ENCODE measurements around the gene AATF.

AATF gene

DNA sequence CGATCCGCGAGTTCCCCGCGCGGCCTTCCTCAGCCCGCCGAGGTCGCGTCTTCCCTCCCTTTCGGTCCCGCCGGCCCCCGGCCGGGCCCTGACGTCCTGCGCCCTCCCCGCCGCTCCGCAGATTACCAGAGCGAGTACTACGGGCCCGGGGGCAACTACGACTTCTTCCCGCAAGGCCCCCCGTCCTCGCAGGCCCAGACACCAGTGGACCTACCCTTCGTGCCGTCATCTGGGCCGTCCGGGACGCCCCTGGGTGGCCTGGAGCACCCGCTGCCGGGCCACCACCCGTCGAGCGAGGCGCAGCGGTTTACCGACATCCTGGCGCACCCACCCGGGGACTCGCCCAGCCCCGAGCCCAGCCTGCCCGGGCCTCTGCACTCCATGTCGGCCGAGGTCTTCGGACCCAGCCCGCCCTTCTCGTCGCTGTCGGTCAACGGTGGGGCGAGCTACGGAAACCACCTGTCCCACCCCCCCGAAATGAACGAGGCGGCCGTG lies 6.1 kb upstream of the AATF start:
- DNase-seq: no peak

DNA sequence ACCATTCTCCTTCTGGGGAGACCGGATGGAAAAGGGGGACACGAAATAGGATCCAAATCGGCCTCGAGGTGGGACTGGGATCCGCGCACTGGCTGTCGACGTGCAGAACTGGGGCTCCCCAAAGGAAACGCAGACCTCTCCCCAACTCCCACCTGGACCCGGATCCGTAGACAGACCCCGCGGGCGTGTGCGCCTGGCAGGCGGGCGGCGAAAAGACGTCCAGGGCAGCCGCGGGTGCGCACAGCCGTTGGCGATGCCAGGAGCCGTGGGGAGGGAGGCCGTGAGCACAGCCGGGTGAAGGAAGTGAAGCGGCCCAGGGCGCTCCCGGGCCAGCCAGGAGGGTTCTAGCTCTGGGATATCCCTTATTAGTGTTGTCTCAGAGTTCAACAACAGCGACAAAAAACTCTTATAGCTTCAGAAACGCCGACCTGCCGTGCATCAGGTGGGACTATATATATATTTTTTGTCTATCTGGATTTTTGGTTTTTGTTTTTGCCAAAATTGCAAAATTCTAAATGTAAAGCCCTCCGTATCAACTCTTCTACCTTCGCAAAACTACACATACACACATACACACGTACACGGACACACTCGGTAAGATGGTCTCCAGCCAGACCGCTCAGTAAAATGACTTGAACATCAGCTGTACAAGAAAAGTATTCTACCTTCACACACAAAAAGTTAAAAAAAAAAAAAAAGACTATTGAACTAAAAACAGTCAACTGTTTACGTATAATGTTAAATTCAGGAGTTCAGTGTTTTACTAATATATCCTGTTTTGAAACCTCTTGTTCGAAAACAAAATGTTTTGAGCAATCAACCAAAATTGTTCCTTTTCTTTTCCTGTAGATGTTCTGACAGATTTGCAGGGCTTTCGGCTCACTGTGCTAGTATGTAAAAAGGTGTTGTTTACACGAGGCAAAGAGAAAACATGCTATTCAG lies 5.2 kb upstream of the AATF start:
- DNase-seq: no peak

- DNase-seq: no peak
Observed at GRCh38 chr17:36944553-36944952, 4.2 kb upstream of the AATF start.

DNA sequence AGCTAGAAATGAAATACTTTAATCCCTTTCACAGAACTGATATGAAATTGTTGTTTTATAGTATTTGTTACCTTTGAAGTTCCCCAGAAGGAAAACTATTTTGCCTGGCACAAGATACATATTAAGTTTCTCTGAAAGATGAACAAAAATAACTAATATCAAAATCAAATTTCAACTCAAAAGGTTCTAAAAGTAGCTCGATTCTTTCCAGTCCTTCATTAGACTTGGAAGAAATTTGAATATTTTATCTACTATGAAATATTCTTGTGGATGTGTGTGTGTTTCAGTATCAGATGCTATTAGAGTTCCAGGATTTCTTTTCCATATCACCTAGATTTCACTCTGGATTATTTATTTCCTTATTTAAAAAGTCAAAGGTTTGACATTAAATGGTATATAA lies 3.6 kb upstream of the AATF start:
- DNase-seq: no peak

DNA sequence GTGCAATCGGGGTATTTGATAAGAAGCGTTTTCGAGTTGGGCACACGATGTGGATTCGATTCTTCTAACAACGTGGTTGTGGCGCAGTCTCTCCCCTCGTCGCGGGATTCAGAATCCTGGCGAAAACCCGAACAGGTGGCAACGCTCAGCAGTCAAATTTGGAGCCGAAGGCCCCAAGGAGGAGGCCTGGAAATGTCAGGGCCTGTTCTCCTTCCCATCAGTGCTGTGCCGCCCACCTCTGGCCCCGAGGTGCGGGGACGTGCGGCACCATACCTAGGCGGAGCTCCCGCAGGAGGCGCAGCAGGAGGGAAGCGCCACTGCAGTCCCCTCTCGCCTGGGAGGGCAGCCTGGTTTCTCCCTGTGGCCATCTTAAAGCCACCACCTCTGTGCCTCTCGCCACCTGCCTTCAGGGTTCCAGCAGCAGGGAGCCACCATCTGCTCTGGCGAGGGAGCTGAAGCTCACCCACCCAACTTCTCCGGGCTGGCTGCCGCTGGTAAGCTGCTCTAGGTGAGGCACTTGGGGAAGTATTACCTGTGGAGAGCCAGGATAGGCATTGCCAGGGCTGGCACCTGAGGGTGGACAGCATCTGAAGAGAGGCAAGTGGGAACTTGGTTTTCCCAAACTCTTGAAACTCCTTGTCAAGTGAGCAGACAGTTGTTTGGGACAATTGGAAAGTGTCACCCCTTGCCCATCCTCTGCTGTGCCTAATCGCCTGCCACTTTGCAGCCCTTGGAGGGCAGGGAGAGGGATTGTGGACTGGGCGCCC lies 2.6 kb upstream of the AATF start:
- DNase-seq: no peak

DNA sequence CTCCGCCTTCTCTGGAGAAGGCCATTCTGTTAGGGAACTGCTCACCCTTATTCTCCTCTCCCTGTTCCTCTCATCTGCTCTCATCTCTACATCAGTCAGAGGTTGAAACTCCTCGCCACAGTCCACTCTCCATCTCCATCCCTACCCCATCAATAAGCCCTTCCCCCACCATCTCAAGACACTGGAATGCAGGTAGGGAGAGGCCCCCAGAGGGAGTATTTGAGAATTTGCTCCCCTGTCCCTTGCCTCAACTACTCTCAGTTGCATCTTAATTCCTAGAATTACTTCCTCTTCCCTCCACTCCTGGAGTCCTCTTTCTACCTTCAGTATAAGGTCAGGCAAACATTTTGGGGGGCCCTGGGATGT lies 2.0 kb upstream of the AATF start:
- no peak for DNase-seq

DNA sequence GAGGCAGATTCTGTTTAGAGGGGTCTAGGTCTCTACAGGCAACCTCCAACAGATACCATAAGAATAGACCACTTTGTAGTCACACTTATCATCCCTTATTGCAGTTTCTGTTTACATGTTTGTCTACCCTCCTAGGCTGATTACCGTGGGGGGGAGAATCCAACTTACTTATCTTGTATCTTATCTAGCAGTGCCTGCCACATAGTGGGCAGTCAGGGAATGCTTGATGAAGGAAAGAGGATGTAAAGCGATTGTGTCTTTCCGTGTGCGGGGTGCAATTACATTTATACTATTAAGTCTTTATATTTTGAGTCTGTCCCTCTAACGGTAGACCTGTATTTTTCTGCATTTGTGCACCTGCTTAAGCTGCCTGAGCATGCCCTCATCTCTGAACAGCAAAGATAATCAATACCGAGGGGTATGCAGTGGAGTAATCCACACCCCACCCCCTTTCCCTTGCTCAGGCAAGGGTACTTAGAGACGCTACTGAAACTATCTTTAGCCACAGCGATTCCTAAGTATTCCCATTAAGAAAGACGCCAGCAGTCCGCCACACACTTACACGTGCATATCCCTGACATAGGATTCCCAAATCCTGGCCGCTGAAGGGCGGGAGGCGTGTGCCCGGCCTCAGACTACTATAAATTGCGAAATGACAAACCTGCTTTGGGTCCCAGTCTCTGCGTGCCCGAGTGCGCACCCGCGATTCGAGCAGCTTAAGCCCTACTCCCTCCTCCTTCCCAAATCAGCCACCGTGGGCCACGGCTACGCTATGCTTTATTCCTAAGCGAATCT lies 635 bp upstream of the AATF start:
- DNase-seq: no peak

GRCh38 chr17:36949461-36949927 lies 740 bp downstream of the AATF start:
- DNase-seq: no peak

DNA sequence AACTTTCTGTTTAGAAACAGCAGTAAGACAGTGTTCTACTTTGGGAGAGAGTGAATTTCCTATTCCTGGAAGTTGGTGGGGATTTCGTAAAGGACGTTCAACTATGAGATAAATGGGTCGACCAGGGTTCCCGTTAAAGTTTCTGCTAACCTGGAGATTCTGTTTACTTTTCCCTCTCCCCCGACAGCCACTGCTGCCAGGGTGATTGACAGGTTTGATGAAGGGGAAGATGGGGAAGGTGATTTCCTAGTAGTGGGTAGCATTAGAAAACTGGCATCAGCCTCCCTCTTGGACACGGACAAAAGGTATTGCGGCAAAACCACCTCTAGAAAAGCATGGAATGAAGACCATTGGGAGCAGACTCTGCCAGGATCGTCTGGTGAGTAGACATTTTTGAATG lies 1.3 kb downstream of the AATF start:
- no peak for DNase-seq

DNA sequence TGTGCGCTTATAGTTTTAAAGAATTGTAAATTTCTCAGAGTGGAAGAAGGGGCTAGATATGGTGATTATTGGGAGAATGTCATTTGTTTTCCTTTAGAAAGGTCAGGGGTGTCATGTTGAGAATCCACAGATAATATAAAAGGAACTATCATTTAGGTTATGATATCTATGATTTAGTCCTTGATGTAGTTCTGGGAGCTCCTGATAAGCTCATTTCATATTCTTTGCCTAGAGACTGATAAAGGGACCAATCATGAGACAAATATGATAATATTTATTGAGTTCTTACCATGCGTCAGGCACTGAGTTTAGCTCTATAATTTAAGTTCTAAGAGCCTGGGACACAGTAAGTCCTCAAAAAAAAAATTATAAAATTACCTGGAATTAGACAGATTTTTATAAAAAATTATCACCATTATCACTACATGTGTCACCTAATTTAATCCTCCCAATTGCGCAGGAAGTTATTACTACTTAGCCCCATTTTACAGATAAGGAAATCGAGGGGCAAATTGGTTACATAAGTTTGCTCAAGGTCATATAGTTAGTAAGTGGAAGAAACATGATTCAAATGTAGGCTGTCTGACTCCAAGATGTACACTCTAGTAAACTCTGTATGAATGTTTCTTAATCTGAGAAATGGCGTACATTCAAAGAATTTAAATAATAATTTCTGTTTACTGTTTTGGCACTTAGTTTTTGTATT lies 2.5 kb downstream of the AATF start:
- no peak for DNase-seq

DNA sequence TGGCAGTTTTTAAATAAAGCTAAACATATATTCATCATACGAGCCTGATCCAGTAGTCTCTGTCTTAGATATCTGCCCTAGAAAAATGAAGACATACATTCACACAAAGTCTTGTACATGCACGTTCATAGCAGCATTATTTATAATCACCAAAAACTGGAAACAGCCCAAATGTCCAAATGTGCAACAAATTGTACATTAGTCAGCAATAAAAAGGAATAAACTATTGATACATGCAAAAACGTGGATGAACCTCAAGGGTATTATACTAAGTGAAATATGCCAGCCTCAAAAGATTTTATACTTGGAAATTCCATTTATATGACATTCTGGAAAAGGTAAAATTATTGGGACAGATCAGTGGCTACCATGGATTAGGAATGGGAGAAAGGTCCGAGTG lies 22.8 kb downstream of the AATF start:
- DNase-seq: no peak

GRCh38 chr17:36972186-36972700 lies 23.5 kb downstream of the AATF start:
- no peak for DNase-seq

DNA sequence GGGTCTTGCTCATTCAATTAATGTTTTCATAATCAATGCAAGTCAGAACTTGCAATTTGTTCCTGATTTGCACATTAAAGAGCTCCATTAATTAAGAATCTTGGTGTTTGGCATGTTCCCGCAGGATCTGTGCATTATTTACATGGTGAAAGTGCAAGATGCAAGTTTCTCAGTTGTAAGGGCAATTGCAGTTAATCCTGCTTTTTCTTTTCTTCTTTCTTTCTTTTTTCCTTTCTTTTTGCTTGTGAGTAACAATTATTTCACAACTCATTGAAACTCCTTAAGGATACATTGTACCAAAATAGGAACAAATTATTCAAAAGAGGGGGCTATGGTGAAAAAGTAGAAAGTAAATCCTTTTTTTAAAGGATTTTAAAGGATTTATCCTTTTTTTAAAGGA lies 24.2 kb downstream of the AATF start:
- DNase-seq: no peak

GRCh38 chr17:36975922-36976515 lies 27.3 kb downstream of the AATF start:
- DNase-seq: no peak

DNA sequence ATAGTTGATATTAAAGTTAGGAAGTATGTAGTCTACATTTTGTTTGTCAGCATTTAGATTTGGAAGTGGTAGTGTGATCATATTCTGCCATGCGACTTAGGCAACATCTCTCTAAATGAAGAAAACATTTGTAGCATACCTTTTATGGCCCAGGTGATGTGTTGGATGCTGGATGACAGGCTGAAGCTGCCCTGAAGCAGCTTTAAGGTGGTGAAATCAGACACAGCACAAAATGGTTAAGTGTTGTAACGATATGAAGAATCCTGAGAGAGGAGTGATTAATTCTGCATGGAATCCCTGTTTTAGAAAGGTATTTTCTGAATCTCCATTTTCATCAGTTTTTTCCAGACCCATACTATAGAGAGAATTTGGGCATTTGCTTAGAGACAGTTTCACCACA lies 28.3 kb downstream of the AATF start:
- no peak for DNase-seq

DNA sequence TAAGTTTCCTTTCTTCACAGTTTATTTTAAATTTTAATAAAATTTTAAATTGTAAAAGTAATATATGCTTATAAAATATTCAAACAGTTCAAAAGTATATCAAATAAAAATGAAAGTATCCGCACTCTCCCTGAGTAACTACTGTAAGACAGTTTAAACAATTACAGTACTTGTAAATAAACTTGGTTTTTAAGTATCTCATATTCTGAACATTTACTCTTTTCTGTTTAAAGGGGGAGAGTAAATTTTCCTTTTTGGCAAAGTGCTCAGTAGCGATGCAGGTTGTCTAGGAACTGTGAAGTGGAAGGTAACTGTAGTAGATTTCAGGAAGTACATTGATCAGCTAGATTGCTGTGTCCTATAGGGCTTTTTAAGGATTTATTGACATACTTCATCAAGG lies 28.8 kb downstream of the AATF start:
- DNase-seq: no peak

DNA sequence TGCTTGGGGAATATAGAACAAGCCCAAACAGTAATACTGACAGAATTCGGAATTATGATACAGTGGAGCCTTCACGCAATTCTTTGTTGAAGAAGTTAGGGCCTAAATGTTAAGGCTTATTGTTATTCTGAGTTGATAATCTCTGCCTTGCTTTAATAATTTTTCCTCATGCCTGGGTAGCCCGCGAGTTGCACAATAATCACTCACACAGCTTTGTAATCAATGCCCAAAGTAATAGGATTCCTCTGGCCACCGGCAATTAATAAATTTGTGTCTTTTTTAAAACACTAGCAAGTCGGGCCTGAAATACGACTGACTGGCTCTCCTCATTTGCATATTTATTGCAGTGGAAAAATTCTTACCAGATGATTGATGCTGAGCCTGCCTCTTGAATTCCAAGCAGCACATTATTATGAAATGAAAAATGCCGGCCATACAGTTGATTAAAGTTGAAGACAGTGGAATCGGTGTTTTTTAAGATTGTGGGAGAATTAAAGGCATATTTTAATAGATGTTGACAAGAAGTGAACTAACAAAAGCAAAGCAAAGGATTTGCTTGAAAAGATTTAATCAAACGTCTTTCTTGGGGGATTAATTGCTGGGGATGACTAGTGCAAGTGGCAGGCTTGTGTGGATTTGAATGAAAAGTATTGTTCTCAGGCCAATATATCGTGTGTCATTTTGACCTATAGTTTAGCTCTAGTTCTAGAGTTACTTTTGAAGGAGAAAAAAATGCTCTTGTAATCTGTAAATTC lies 30.2 kb downstream of the AATF start:
- no peak for DNase-seq

DNA sequence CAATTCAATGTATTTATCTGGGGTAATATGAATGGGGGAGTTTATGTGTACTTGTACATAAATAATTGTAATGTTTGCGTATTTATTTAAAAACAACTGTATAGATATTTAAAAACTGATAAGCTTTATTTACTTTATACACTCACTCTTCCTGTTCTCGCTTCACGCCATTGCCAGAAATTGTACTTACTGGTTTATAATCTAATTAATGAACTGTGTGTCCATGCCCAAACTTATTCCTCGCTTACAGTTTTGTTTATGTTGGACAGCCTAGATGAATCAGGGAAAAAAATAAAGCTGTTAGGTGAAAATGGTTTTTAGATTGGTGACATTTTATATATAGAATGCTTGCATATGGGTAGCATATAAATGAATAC lies 30.8 kb downstream of the AATF start:
- no peak for DNase-seq

DNA sequence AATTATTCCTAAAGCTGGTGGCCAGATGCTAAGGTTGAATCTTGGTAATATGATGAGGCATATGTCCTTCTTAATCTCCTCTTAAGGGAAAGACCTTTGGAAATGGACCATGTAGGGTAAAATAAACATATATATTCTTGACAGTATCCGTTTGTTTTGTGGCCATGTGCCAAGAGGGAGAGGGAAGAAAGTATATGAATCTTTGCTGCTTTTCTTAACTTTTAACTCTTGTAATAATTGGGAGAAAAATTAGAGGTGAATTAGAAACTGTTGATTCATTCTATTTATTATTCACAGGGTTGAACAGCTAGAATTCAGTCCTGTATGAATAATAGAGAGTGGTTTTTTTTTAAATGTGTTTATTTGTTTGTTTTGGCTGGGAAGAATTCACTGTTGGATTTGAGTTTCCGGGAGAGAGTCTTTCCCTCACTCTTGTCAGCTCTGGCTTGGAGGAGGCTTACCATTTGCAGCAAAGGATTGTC lies 31.6 kb downstream of the AATF start:
- no peak for DNase-seq

DNA sequence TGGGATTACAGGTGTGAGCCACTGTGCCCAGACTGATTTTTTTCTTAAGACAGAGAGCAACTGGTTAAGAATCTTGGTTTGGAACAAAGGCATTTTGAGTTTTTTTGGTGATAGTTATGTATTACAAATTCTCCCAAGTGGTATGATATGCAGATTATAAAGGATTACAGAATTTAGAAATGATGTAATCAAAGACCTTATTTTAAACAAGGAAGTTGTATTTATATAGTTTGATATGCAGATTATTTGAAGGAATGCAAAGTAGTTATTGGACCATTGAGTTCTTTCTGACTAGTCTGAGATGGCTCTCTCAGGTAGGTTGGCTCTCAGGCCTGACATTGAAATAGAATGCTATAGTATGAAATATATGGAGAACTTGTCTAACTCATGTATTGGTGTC lies 34.9 kb downstream of the AATF start:
- no peak for DNase-seq

DNA sequence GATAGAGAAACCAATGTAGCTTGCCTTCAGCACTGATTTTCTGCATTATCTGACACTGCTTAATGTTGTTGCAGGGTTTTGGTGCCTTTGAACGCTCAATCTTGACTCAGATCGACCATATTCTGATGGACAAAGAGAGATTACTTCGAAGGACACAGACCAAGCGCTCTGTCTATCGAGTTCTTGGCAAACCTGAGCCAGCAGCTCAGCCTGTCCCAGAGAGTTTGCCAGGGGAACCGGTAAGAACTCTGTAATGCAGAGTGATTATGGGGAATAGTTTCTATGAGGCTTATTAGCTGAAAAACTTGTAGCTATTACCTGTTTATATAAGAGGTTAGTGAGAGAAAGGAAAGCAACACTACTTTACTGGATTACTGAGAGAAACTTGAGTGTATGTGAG lies 40.4 kb downstream of the AATF start:
- DNase-seq: no peak

All from bone marrow (tissue), 2 donors.